NCI-H2196 treated with DMSO at 0.1 percent for 48 hours (cell line): ENCODE results near the gene KIFC1.
A peak's percentile ranks its signal among the peaks of the same experiment; 100 is the strongest.

Source experiments
- DNase-seq: peaks from one replicate; lab custom pipeline; 2025; ENCODE audit not compliant: unreplicated experiment; lab: John Stamatoyannopoulos, UW

KIFC1 gene

DNA sequence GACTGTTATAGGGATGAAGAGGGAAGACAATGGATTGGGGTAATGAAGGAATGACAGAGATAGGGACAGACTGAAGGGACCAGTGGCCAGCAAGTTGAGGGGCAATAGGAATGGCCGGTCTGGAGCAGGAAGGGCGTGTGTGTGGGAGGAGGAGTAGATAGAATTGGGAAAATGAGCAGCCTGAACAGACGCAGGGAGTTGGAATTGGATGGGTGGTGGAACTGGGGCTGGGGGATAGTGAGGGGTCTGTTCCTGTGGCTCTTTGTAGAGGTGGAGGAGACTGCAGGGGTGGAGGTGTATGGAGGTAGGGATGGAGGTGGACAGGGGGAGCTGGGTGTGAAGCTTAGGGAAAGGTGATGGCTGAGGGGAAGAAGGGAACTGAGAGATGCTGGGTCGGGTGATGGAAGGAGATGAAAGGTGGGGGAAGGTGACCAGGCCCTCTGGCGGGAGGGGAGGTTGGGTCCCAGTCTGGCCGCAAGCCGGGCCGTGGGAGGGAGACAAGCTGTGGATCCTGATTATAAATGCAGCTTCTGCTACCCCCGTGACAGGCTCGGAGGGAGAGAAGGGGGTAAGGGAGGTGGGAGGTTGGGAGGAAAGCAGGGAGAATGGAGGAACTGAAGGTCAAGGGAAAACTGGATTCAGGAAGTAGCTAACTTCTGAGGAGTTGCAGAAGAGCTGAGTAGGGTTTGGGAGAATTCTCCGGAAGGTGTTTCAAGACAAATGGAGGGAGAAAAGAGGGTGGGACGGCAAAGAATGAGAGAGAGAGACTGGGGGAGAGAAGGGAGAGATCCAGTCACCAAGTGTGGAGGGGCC is 33.4 kb downstream of the KIFC1 start:
- no peak for DNase-seq

DNA sequence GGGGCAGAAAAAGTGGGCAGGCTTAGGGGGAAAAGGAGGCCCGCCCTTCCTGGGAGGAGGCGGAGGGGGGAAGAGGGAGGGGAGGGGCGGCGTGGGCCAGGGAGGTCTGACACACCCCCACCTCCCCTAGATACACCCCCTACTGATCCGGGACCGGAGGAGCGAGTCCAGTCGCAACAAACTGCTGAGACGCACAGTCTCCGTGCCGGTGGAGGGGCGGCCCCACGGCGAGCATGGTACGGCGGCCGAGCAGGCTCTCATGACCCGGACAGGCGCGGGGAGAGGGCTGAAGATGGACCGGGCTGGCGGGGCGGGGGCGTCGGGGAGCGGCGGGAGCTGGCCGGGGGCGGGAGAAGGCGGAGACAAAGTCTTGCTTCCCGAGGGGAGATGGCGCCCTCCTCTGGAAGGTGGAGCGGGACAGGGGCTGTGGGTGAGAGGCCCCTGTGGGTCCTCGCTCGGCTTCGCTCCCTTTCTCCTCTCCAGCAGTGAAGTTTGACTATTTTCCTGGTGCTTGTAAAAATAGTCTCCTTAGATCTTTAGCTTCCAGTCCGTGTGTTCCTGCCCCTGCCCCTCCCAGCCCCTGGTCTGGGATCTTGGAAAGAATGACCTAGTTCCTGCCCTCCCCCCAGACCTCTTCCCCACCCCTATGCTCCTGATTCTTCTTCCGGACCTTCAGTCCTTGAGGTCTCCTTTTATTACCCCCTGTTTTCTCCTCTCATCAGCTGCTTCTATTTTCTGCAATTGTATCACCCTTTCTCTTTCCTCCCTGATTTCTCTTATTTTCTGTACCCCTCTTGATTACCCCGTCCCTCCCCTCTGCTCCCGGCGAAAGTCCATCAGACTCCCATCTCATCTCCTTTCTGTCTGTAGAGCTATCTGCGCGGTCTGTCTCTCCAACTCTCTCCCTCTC is 34.3 kb downstream of the KIFC1 start:
- DNase-seq, result peak; percentile 61

DNA sequence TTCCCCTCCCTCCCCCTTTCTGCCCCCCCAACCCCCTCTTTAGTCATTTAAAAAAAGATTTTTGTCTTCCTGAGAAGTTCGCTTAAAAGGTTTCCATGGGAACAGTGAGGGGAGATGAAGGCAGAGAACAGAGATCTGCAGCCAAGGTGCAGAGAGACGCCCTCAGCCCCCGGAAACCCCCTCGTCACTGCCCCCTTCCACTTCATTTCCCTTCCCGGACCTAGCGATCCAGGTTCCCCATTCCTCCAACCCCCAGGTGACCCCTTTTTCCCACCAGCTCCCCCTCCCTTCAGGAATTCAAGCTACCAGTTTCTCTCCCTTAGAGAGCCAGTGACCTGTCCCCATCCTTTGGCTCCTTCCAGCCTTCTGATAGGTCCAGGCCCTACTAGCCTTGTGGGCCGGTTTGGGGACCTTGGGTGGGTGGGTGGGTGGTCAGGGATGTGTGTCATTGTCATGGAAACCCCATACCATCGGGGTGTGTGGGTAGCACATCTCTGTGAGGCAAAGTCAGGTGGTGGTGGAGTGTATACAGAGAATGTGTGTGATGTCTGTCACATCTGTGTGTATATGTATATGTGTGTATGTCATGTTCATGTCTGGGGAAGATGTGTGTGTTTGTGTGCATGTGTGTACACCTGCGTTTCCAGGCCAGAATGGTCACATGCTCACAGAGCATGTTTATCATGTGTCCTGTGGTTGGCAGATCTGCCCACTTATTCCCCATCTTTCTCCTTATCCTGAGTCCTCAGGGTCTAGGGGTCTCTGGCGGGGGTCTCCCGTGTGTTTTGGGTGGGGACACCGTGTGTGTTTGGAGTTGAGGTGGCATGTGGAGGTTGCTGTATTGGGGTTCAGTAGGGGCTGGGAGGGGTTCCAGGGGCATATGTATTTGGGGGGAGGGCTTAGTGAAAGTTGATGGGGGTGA is 35.2 kb downstream of the KIFC1 start:
- DNase-seq, result no peak

DNA sequence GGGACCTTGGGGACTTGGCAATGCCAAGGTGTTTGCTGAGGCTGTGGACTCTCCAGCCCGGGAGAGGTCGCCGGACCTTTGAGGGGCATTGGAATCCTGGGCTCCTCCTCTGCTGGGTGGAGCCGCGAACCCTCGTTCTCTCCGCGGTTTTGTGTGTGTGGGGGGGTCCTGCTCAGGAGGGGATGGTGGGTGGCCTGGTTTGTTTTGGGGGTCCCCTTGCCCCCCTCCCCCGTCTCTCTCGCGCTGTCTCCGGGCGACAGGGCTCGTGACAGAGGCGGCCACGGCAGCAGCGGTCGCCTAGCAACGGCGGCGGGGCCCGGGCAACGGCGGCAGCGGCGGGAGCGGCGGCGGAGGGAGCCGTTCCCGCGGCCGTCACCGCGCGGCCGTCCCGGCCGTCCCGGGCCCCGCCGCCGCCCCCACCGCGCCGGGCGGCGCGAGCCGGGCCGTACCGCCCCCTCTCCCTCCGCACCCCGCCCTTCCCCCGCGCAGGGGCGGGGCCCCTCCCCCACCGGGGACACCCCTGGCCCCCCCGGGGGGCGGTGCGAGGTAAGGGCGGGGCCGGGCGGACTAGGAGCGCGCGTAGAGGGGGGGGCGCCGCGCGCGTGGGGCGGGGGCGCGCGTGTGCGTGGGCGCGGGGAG is 36.1 kb downstream of the KIFC1 start:
- no peak for DNase-seq

DNA sequence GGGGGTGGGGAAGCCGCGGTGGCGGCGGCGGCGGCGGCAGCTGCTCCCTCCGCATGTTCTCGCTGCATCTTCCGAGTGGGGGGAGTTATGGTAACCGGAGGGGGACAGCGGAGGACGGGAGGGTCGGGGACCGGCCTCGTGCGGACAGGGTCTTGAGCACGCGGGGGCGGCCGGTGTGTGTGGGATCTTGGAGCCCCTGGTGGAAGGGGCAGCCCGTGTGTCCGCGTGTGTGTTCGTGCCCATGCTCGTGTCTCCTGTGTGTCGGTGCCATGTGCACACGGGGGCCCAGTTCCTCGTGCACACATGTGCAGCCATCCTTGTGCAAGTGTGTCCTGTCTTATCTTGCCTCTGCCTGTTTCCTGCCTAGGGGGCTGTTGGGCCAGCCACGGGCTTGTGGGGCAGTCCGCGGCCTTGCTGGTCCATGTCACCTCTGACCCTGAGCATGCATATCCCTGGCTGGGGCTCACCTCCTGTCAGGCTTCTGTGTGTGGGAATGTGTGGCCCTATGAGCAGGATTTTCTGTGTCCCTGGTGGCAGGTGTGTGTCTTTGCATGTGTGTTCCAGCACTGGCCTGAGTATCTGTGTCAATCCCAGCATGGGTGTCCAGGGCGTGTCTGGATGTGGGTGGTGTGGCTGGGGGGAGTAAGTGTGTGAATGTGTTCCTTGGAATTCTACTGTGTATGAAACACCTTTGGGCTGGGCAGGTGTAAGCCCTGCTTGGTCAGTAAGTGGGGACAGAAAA is 36.8 kb downstream of the KIFC1 start:
- DNase-seq, result no peak

DNA sequence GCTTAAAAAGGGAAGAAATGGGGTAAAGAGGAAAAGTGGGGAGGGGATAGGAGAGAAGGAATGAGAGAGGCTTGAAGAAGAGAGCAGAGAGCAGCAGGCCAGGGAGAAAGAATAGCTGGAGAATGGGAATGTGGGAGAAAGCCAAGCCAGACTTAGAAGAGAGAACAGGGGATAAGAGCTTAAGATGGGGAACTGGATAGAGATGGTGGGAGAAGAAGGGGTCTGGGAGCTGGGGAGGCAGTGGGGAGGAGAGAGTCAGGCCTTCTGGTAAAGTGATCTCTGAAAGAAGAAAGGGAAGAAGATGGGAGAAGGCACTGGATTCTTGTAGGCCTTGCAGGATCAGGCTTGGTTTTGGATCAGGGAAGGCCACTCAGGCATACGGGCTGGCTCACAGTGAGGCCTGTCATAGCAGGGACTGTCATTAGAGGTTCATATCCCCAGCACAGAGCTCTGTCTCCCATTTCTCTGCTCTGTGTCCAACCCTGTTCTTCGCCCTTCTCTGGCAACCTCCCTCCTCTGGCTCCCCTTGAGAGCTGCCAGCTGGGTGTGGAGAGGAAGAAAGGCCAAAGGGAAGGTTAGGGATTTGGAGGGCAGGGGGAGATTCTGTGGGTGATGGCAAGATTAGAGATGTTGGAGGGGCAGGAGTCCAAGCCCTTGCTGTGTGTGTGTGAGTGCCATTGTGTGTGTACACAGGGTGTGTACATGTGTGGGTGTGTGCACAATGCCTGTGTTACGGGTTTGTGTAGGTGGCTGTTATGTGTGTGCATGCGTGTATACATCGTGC is 37.5 kb downstream of the KIFC1 start:
- no peak for DNase-seq

DNA sequence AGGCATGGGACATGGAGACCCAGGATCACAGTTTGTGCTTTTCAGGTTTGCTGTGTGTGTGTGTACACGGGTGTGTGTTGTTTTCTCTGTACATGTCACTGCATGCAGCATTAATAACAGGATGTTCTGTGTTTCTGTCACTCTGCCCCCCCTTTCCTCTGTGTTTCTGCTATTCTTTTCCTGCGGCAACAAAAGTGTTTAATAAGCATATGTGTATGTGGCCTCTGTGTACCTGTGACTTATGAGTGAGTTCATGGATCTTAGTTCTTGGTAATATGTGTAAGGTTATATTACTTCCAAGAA is 38.1 kb downstream of the KIFC1 start:
- no peak for DNase-seq

DNA sequence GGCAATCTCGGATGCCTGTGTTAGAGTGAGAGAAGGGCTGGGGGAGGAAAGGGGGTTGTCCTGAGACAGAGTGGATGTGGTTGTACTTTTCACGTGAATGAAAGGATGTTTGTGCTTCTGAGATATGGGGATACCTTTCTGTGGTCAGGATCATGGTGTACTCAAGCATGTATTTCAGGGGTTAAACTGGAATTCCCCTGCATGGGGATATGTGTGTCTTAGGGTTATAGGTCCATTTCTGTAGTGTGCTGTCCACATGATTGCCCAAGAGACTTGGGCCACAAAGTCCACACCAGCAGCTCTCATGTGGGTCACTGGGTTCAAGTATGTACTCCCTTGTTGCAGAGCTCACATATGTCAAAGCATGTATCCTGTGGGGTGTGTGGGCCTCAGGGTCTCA is 38.7 kb downstream of the KIFC1 start:
- DNase-seq, result no peak

DNA sequence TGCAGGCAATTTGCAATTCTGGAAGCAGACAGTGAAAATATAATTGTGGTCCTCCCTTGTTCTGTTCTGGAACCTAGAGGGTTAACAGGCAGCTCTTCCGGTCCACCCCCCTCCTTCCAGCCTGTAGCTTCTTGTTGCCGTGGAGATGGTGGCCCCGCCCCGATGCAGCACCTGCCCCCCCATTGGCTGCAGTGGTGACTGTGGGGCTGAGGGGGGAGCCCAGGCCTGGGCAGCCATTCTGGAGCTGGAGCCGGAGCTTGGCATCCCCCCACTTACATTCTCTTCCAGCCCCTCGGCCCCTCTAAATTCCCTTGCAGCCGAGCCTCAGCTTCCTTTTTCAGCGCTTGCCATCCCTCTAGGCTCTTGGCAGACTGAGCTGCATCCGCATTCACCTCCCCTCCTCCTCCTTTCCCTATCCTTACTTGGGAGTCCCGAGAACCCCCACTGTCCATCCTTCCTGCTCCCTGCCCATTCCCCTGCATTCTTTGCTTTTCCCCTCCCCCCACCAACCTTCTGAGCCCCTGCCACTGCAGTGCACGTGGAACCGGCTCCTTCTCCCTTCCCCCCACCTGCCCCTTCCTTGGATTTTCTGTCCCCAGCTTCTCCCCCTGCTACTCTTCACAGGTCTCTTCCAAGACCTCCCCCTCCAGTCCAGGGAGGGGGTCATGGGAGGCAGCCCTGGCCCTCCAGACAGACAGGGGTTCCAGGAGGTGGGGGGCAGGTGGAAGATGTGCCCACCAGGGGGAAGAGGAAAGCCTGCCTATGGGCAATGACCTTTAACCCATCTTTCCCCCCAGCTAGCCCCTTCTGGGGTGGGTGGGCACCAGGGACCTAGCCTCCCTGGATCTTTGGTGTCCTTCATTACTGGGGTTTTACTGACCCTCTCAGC is 39.6 kb downstream of the KIFC1 start:
- peak; percentile 62 for DNase-seq

DNA sequence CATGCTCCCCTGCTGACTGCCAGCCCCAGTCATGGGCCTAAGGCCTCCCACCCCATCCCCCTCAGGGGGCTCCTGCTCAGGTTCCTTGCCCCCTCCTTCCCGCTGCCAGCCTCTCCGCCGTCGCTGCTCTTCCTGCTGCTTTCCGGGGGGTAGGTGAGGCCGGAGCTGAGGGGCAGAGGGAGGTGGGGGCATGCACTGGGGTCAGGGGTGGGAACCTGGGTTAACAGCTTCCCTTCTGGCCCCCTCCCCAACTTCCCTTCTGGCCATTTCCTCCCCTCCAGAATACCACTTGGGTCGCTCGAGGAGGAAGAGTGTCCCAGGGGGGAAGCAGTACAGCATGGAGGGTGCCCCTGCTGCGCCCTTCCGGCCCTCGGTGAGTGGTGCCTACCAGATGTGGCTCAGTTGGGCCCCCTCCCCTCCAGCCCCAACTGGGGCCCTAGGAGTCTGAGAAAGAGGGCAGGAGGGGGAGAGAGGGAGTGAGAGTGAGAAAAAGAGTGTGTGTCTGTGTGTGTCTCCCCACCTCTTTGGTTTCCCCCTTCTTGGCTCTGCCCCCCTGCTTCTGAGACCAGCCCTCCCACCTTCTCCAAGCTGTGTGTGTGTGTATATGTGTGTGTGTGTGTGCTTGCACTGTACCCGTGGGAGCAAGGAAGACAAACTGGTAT is 40.4 kb downstream of the KIFC1 start:
- DNase-seq, result no peak

DNA sequence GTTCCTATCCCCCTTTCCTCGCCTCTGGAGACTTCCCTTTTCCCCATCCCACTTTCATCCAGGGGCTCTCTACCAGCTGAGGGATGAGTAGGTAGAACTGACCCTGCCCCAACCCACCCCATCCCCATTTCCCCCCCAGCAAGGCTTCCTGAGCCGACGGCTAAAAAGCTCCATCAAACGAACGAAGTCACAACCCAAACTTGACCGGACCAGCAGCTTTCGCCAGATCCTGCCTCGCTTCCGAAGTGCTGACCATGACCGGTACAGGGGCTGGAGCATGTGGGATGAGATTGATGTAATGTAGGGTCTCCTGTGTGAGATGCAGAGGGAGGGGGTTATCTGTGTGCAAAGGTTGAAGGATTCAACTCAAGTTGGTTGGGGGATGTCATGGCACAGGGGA is 40.9 kb downstream of the KIFC1 start:
- no peak for DNase-seq

DNA sequence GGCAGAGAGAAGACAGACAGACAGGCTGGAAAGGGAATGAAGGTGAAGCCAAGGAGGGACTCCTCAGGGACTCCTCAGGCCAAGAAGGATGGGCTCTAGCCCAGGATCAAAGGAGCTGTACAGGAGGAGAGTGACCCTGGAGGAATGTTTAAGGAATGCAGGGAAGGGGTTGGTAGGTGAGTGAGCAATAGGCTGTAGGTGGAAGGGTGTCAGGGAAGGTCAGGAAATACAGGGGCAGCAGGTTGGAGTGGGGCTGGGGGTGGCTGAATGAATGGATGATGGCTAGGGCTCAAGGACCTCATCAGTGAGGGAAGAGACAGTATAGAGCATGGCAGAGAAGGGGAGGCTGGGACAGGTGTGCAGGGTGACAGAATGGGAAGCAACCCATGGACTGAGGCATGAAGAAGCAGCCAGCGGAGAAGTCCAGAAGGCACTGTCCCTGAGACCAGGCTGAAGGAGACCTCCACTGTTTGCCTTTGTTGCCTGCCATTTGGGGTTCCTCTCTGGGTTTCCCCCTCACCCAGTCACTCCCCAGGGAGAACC is 41.4 kb downstream of the KIFC1 start:
- no peak for DNase-seq

DNA sequence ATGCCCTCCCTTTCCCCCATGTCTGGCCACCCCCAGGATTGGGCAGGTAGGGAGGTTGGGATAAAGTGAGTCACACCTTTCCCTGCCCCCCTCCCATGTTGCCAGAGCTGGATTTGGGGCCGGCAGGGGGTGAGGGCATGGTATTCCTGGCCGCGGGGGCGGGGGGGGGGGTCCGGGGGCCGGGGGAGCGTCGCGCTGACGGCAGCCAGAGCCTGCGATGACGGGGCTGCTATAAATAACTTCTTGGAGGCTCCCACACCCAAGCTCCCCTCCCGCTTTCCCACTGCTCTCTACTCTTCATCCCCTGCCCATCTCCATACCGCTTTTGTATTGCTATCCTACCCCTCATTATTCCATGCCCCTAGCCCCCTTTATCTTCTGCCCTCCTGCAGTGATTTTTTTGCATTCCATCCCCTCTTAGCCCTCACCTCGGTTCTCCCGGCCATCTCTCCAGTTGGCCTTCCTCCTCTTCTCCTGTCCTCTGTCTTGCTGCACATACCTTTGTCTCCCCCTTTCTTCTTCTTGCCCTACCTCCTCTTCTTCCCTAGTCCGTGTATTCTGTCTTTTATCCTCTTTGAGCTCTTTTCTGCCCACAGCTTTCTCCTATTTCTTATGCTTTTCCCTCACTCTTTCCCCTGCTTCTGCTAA is 42.0 kb downstream of the KIFC1 start:
- DNase-seq, result no peak

DNA sequence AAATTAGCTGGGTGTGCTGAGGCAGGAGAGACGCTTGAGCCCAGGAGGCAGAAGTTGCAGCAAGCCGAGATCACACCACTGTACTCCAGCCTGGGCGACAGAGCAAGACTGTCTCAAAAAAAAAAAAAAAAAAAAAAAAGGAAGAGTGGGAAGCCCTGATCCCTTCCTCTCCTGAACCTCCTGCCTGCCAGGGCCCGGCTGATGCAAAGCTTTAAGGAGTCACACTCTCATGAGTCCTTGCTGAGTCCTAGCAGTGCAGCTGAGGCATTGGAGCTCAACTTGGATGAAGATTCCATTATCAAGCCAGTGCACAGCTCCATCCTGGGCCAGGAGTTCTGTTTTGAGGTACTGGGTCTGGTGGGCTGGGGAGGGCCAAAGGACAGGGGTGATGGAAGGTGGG is 43.3 kb downstream of the KIFC1 start:
- no peak for DNase-seq

DNA sequence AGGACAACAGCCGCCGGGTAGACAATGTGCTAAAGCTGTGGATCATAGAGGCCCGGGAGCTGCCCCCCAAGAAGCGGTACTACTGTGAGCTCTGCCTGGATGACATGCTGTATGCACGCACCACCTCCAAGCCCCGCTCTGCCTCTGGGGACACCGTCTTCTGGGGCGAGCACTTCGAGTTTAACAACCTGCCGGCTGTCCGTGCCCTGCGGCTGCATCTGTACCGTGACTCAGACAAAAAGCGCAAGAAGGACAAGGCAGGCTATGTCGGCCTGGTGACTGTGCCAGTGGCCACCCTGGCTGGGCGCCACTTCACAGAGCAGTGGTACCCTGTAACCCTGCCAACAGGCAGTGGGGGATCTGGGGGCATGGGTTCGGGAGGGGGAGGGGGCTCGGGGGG is 46.0 kb downstream of the KIFC1 start:
- no peak for DNase-seq

DNA sequence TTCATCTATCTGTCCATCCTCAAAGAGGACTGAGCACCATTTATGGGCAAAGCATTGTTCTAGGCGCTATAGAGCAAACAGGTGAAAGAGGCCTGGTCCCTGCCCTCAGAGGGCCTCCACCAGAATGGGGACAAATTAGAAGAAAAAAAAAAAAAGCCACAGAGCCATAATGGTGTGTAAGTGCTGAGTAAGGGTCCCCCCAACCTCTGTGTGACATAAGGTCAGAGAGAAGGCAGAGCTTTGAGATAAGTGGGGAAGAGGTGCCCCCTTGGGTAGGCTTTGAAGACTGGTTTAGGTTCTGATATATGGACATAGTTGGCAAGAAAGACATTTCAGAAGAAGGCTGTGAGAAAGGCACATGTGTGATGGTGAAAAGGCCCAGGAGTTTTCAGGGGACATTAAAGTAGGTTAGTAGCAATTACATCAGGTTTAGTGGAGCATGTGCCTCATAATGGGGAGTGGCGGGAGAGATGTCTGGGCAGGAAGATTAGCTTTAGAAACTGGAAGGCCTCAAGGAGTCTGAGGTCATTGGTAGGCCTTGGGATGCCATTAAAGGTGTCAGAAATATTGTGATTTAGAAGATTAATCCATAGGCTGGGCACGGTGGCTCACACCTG is 47.5 kb downstream of the KIFC1 start:
- no peak for DNase-seq
